Measurements from ENCODE around the gene PCP2. TPM values are rescaled to one million over a fixed set of nuclear protein-coding genes. Genes with fewer than 3 reads are reported as not detected.
A peak's percentile ranks its signal among the peaks of the same experiment; 100 is the strongest.

The PCP2 gene
- total RNA-seq, 1 experiment from 2014 or later, result not detected

GRCh38 chr19:7635670-7636069 is 2.2 kb upstream of the PCP2 start:
- TF ChIP-seq, protein P1, sequence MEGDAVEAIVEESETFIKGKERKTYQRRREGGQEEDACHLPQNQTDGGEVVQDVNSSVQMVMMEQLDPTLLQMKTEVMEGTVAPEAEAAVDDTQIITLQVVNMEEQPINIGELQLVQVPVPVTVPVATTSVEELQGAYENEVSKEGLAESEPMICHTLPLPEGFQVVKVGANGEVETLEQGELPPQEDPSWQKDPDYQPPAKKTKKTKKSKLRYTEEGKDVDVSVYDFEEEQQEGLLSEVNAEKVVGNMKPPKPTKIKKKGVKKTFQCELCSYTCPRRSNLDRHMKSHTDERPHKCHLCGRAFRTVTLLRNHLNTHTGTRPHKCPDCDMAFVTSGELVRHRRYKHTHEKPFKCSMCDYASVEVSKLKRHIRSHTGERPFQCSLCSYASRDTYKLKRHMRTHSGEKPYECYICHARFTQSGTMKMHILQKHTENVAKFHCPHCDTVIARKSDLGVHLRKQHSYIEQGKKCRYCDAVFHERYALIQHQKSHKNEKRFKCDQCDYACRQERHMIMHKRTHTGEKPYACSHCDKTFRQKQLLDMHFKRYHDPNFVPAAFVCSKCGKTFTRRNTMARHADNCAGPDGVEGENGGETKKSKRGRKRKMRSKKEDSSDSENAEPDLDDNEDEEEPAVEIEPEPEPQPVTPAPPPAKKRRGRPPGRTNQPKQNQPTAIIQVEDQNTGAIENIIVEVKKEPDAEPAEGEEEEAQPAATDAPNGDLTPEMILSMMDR (conservative IDR thresholded peaks at IDR 0.05), result no peak
- Mint-ChIP-seq H3K27ac (no peak overlapping the region), H3K4me3 (peak overlapping the region in 1 of 2 experiments; percentile 81; a peak in 1 of 5 replicates), H3K4me1 (peaks cover 1 to 7% of the 10 kb centered on the region in 2 experiments; a peak in 3 of 4 replicates), H3K9me3 (no peaks in the 10 kb centered on the region), H3K36me3 (ENCODE audit: insufficient read depth in 1 of 3, low read depth in 3 of 3) (peaks cover 7 to 17% (median 13%) of the 10 kb centered on the region in 3 experiments; a peak in 6 of 7 replicates), H3K27me3 (ENCODE audit: low read depth) (peaks cover 30% of the 10 kb centered on the region)
- Histone ChIP-seq H3K27me3 (ENCODE audit: insufficient read depth, low read length) (peaks cover 16% of the 10 kb centered on the region; the same call in 1 of the 2 replicates), H4K20me1 (ENCODE audit: control insufficient read depth, insufficient read depth, insufficient read length) (no peaks in the 10 kb centered on the region), H3K23ac (ENCODE audit: insufficient read length, low read depth, low read length) (no peak overlapping the region), H3K9me3 (ENCODE audit: control insufficient read depth, low read depth, low read length) (no peaks in the 10 kb centered on the region), H2BK20ac (ENCODE audit: low read depth, low read length, poor library complexity, severe bottlenecking) (no peak overlapping the region), H4K91ac (ENCODE audit: insufficient read length, low read depth, low read length) (no peak overlapping the region), H3K27ac (ENCODE audit: insufficient read length, low read depth, low read length) (no peak overlapping the region), H3K4me1 (ENCODE audit: insufficient read depth, low read length) (no peaks in the 10 kb centered on the region), H2BK5ac (ENCODE audit: insufficient read length, low read length) (no peak overlapping the region), H3K9ac (ENCODE audit: extremely low read depth, insufficient read length, low read length) (no peak overlapping the region), H4K5ac (ENCODE audit: insufficient read length, low read depth, low read length) (no peak overlapping the region), H3K18ac (ENCODE audit: insufficient read length, low read depth, low read length) (no peak overlapping the region), H3K79me1 (ENCODE audit: insufficient read depth, low read depth, low read length, poor library complexity, severe bottlenecking) (peaks cover 2% of the 10 kb centered on the region), H3T11ph (ENCODE audit: low read length) (no peak overlapping the region), H4K8ac (replicated peaks; ENCODE audit: insufficient read length, low read depth, low read length) (no peak overlapping the region), H2AK5ac (ENCODE audit: insufficient read length, low read length) (no peak overlapping the region), H2AFZ (ENCODE audit: low read length) (no peak overlapping the region), H3K4ac (ENCODE audit: low read depth, low read length) (no peak overlapping the region), H2BK120ac (ENCODE audit: low read depth, low read length, poor library complexity, severe bottlenecking) (no peak overlapping the region), H3K23me2 (ENCODE audit: insufficient read length, low read depth, low read length, poor library complexity, severe bottlenecking) (no peaks in the 10 kb centered on the region), H3K56ac (ENCODE audit: insufficient read length, low read depth, low read length) (no peak overlapping the region), H3K14ac (ENCODE audit: insufficient read depth, low read length) (no peak overlapping the region), H2BK15ac (ENCODE audit: low read depth, low read length) (no peak overlapping the region), H2BK12ac (ENCODE audit: insufficient read length, low read depth, low read length) (no peak overlapping the region), H3K4me2 (ENCODE audit: insufficient read depth, insufficient read length, low read length) (no peak overlapping the region), H3K79me2 (ENCODE audit: insufficient read depth, low read length) (no peaks in the 10 kb centered on the region; the same call in 1 of the 2 replicates)
- DNase-seq, result no peak
- WGBS (ENCODE audit: extremely low coverage, insufficient read length, low lambda C conversion rate), result no CpG with 5 or more reads among the region's 6 CpGs
